Activated T-helper 17 cell treated with anti-CD3 and anti-CD28 coated beads, Interleukin-2, amount 50 U/mL, for 72 hours (primary cell): ENCODE measurements around the gene ZNF134. TPM values are rescaled to one million over a fixed set of nuclear protein-coding genes. Genes with fewer than 3 reads are reported as not detected.

ENCODE experiments used
- ATAC-seq: fragments of 150-1000 bp; cut with Tn5 transposase; replicated peaks from 2 replicates; pipeline ENCODE4 v1.10.0; 2021; ENCODE audit warnings: mild to moderate bottlenecking, moderate library complexity
- H3K27ac Mint-ChIP-seq: one replicate; pipeline ENCODE4 v1.8.0; 2022; ENCODE audit warnings: mixed read lengths
- H3K27me3 Mint-ChIP-seq: one replicate; pipeline ENCODE4 v1.8.0; 2022; ENCODE audit warnings: mixed read lengths
- H3K36me3 Mint-ChIP-seq: one replicate; pipeline ENCODE4 v1.8.0; 2022; ENCODE audit warnings: low read depth, mild to moderate bottlenecking, mixed read lengths
- H3K4me1 Mint-ChIP-seq: one replicate; pipeline ENCODE4 v1.8.0; 2022; ENCODE audit warnings: mixed read lengths
- H3K4me3 Mint-ChIP-seq: one replicate; pipeline ENCODE4 v1.8.0; 2022; ENCODE audit warnings: mild to moderate bottlenecking, mixed read lengths
- H3K9me3 Mint-ChIP-seq: one replicate; pipeline ENCODE4 v1.8.0; 2022; ENCODE audit warnings: mixed read lengths
- total RNA-seq, 2 donors: library from RNA; stranded (reverse); gene quantifications; one replicate each; pipeline ENCODE4 v1.2.3, GENCODE V29; 2022

ZNF134 gene
- total RNA-seq, 2 donors from 2014 or later = 5.7 to 11.2 TPM

GRCh38 chr19:57611113-57611512 lies 2.9 kb upstream of the ZNF134 start:
- no peak for ATAC-seq
- H3K27ac Mint-ChIP-seq = no peak overlapping the region
- H3K4me1 Mint-ChIP-seq = peaks cover 9% of the 10 kb centered on the region
- H3K36me3 Mint-ChIP-seq = peaks cover 42% of the 10 kb centered on the region
- H3K9me3 Mint-ChIP-seq = peaks cover 18% of the 10 kb centered on the region
- H3K27me3 Mint-ChIP-seq = no peaks in the 10 kb centered on the region
- no peak overlapping the region for H3K4me3 Mint-ChIP-seq

- Mint-ChIP-seq H3K4me1 (peaks cover 16% of the 10 kb centered on the region), H3K27me3 (no peaks in the 10 kb centered on the region), H3K4me3 (peak overlapping the region; percentile 80), H3K9me3 (peaks cover 48% of the 10 kb centered on the region), H3K27ac (no peak overlapping the region), H3K36me3 (peaks cover 65% of the 10 kb centered on the region)
- ATAC-seq = no peak
Measured at GRCh38 chr19:57615346-57615745, 1.3 kb downstream of the ZNF134 start.

- Mint-ChIP-seq H3K27me3 (no peaks in the 10 kb centered on the region), H3K4me1 (peaks cover 7% of the 10 kb centered on the region)
Measured at GRCh38 chr19:57620673-57621348, 6.8 kb downstream of the ZNF134 start.

GRCh38 chr19:57623091-57623490 lies 9.0 kb downstream of the ZNF134 start:
- no peak overlapping the region for H3K4me3 Mint-ChIP-seq

More at GRCh38 chr19:57620673-57621348, 6.8 kb downstream of the ZNF134 start:
- no peak overlapping the region for H3K27ac Mint-ChIP-seq
- H3K4me3 Mint-ChIP-seq = no peak overlapping the region
- H3K36me3 Mint-ChIP-seq = peaks cover 85% of the 10 kb centered on the region
- H3K9me3 Mint-ChIP-seq = peaks cover 44% of the 10 kb centered on the region
- no peak for ATAC-seq

GRCh38 chr19:57632987-57633831 lies 19.2 kb downstream of the ZNF134 start, which contains the start of gene ZNF211:
TSS of gene ZNF211 (plus strand) at chr19:57633168. CDS start at chr19:57633347, 179 bp downstream.
- Mint-ChIP-seq H3K4me3 (peak within 1 kb of the TSS; percentile 85), H3K27ac (peak within 1 kb of the TSS; percentile 69), H3K9me3 (peaks cover 14% of the 10 kb centered on the region), H3K36me3 (peaks cover 36% of the 10 kb centered on the region), H3K4me1 (no peaks in the 10 kb centered on the region), H3K27me3 (no peaks in the 10 kb centered on the region)
- peak; percentile 100 for ATAC-seq

More at GRCh38 chr19:57623091-57623490, 9.0 kb downstream of the ZNF134 start:
- no peaks in the 10 kb centered on the region for H3K27me3 Mint-ChIP-seq
- H3K27ac Mint-ChIP-seq = no peak overlapping the region
- H3K9me3 Mint-ChIP-seq = peaks cover 31% of the 10 kb centered on the region
- peaks cover 63% of the 10 kb centered on the region for H3K36me3 Mint-ChIP-seq
- H3K4me1 Mint-ChIP-seq = no peaks in the 10 kb centered on the region
- no peak for ATAC-seq

- Mint-ChIP-seq H3K4me1 (no peaks in the 10 kb centered on the region), H3K27ac (peak overlapping the region; percentile 69), H3K4me3 (peak overlapping the region; percentile 85), H3K27me3 (no peaks in the 10 kb centered on the region), H3K36me3 (peaks cover 42% of the 10 kb centered on the region), H3K9me3 (peaks cover 20% of the 10 kb centered on the region)
- no peak for ATAC-seq
Measured at GRCh38 chr19:57633832-57634131, 19.7 kb downstream of the ZNF134 start.

GRCh38 chr19:57637379-57637778 lies 23.3 kb downstream of the ZNF134 start:
- Mint-ChIP-seq H3K9me3 (peaks cover 36% of the 10 kb centered on the region), H3K27me3 (no peaks in the 10 kb centered on the region), H3K27ac (no peak overlapping the region), H3K4me1 (no peaks in the 10 kb centered on the region), H3K36me3 (peaks cover 78% of the 10 kb centered on the region), H3K4me3 (no peak overlapping the region)
- no peak for ATAC-seq

GRCh38 chr19:57641715-57642234 lies 27.7 kb downstream of the ZNF134 start:
- H3K4me1 Mint-ChIP-seq = no peaks in the 10 kb centered on the region
- no peak for ATAC-seq
- no peak overlapping the region for H3K4me3 Mint-ChIP-seq
- H3K27me3 Mint-ChIP-seq = no peaks in the 10 kb centered on the region
- peaks cover 39% of the 10 kb centered on the region for H3K9me3 Mint-ChIP-seq
- no peak overlapping the region for H3K27ac Mint-ChIP-seq
- H3K36me3 Mint-ChIP-seq = peaks cover 66% of the 10 kb centered on the region

DNA sequence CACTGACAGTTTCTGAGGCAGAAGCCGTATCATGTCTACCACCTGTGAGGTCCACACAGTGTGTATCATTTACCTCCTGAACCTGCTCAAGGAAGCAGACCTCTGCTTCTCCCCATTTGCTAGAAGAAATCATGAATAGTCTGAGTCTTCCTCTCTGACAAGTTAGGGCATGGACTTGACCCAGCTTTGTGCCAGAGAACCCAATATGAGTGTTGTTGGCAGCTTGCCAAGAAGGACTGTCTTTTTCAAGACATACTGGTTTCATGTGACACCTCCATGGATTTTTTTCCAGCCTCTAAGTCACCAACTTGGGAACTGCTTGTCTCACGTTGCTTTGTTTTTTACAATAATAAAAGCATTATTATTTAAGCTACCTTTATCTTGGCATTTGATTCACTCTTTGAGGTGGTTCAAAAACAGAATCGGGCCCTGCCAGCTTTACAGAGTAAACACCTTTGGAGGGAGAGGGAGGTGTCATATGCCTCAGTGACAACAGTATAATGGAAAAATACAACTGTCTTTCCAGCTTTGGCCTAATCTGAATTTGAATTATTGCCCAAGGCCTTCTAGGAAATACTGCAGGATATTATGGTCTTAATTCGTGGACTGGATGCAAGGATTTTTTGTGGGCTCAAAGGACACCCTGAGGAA lies 28.5 kb downstream of the ZNF134 start:
- Mint-ChIP-seq H3K9me3 (peaks cover 34% of the 10 kb centered on the region), H3K36me3 (peaks cover 59% of the 10 kb centered on the region), H3K27ac (no peak overlapping the region), H3K4me1 (no peaks in the 10 kb centered on the region), H3K4me3 (no peak overlapping the region), H3K27me3 (no peaks in the 10 kb centered on the region)
- no peak for ATAC-seq

- Mint-ChIP-seq H3K36me3 (peaks cover 47% of the 10 kb centered on the region), H3K4me1 (no peaks in the 10 kb centered on the region), H3K4me3 (no peak overlapping the region), H3K27ac (no peak overlapping the region), H3K27me3 (no peaks in the 10 kb centered on the region), H3K9me3 (peaks cover 32% of the 10 kb centered on the region)
- ATAC-seq = no peak
Measured at GRCh38 chr19:57643734-57644133, 29.7 kb downstream of the ZNF134 start.

- H3K4me3 Mint-ChIP-seq = no peak overlapping the region
- H3K36me3 Mint-ChIP-seq = no peaks in the 10 kb centered on the region
- peaks cover 8% of the 10 kb centered on the region for H3K4me1 Mint-ChIP-seq
- H3K27me3 Mint-ChIP-seq = no peaks in the 10 kb centered on the region
- no peak overlapping the region for H3K27ac Mint-ChIP-seq
- ATAC-seq = no peak
- peaks cover 26% of the 10 kb centered on the region for H3K9me3 Mint-ChIP-seq
Measured at GRCh38 chr19:57648331-57649003, 34.4 kb downstream of the ZNF134 start.

DNA sequence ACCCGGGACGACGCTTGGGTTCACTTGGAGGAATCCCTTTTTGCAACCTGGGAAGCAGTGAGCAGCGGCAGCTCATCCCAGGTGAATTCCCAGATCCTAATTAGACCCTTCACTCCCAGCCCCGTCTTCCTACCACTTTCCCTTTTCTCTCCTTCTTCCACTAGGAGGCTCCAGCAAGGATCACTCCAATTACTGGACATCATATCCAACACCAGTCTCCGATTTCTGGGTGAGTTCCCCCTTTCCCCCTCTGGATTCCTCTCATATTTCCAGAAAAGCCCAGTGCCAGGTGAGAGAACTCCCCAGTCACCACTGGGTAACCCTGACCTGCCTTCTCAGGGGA lies 37.6 kb downstream of the ZNF134 start:
- H3K27ac Mint-ChIP-seq = no peak overlapping the region
- peak overlapping the region; percentile 38 for H3K4me3 Mint-ChIP-seq
- ATAC-seq = no peak
- H3K4me1 Mint-ChIP-seq = peaks cover 8% of the 10 kb centered on the region
- no peaks in the 10 kb centered on the region for H3K36me3 Mint-ChIP-seq
- peaks cover 39% of the 10 kb centered on the region for H3K9me3 Mint-ChIP-seq
- peaks cover 21% of the 10 kb centered on the region for H3K27me3 Mint-ChIP-seq

GRCh38 chr19:57653689-57654088 lies 39.6 kb downstream of the ZNF134 start:
- Mint-ChIP-seq H3K9me3 (peaks cover 35% of the 10 kb centered on the region), H3K4me1 (peaks cover 8% of the 10 kb centered on the region), H3K27me3 (peaks cover 21% of the 10 kb centered on the region), H3K4me3 (no peak overlapping the region), H3K36me3 (no peaks in the 10 kb centered on the region), H3K27ac (no peak overlapping the region)
- ATAC-seq = no peak

DNA sequence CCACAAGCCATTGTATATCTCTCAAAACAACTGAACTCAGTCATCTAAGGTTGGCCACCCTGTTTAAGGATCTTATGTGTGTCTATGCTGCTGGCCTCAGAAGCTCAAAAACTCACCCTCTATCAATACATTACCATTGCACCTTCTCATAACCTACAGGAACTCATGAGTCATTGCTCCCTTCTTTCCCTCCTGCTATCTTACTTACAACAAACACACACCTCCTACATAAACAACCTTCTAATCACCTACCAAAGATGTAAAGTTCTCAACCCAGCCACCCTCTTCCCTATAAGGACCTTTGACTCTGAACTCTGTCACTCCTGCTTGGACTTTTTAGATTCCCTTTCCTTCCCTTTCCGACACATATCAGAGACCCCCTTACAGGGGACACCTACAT lies 41.4 kb downstream of the ZNF134 start:
- Mint-ChIP-seq H3K4me3 (no peak overlapping the region), H3K9me3 (peaks cover 35% of the 10 kb centered on the region), H3K27me3 (peaks cover 26% of the 10 kb centered on the region), H3K36me3 (no peaks in the 10 kb centered on the region), H3K27ac (no peak overlapping the region), H3K4me1 (peaks cover 8% of the 10 kb centered on the region)
- ATAC-seq = no peak
